Right lobe of liver (tissue), 6 donors: ENCODE results near the gene DDX27. TPM values are rescaled to one million over a fixed set of nuclear protein-coding genes. Genes with fewer than 3 reads are reported as not detected.

Source experiments
- ATAC-seq, 4 donors: fragments of 200-7000 bp; cut with Tn5 transposase; one replicate each; pipeline ENCODE4 v1.9.1; 2020; ENCODE audit warnings: mild to moderate bottlenecking in 4 of 4, moderate library complexity in 4 of 4
- DNase-seq, 3 donors: peaks; one replicate each; pipeline ENCODE4 v3.0.0-alpha.2; 2020
- H3K27ac ChIP-seq, 3 donors: fragments of 200-600 bp; one replicate each; pipeline ENCODE4 v1.8.0; 2022
- H3K27me3 ChIP-seq, 2 donors: fragments of 200-600 bp; one replicate each; pipeline ENCODE4 v1.8.0; 2022
- H3K36me3 ChIP-seq, 4 donors: fragments of 200-600 bp; sonication (generic) in 1 of 4; one replicate each; pipeline versions ENCODE4 v1.5.1 to v1.8.0; 2017 to 2022; ENCODE audit warnings: control low read depth in 1 of 4
- H3K4me1 ChIP-seq, 4 donors: fragments of 200-600 bp; sonication (generic) in 1 of 4; one replicate each; pipeline versions ENCODE4 v1.5.1 to v1.8.0; 2017 to 2022; ENCODE audit warnings: control low read depth in 1 of 4
- H3K4me3 ChIP-seq, 3 donors: fragments of 200-600 bp; one replicate each; pipeline ENCODE4 v1.8.0; 2022
- H3K9me3 ChIP-seq, 4 donors: fragments of 200-600 bp; sonication (generic) in 1 of 4; one replicate each; pipeline versions ENCODE4 v1.5.1 to v1.8.0; 2017 to 2022; ENCODE audit warnings: control low read depth in 1 of 4
- POLR2A ChIP-seq: fragments of 450-650 bp; IDR thresholded peaks from one replicate; pipeline ENCODE4 v1.6.1; 2017; ENCODE audit warnings: antibody characterized with exemption, mild to moderate bottlenecking
- whole genome bisulfite sequencing: methylation state at CpG from one replicate; pipeline ENCODE4 v1.1.6; 2018; ENCODE audit warnings: low coverage, low lambda C conversion rate; ENCODE audit not compliant: insufficient coverage; ENCODE audit errors: missing lambda C conversion rate; 5-methylcytosine and 5-hydroxymethylcytosine counted together
- intact Hi-C, 2 donors: fragments of 100-400 bp; cut with DNase I; formaldehyde crosslinking; loops; one replicate each; pipeline versions ENCODE4 v1.11.2 to v1.14.1; 2022
- total RNA-seq, 6 experiments: library from RNA; depleted of rRNA in 2 of 6; stranded (reverse); fragments of >200 nt in 2 of 6; fragmentation: NEBNext Ultra II Directional in 3 of 6; extraction: Animal tissue kit (Norgen Biotek cat#: 25700) in 3 of 6; gene quantifications; one replicate each; pipeline versions ENCODE4 v1.1.0 to v1.2.4, GENCODE V29; 2016 to 2023
- TF ChIP-seq, protein P1 (sequence below), 4 donors: fragments of 200-600 bp in 3 of 4; fragments of 450-650 bp in 1 of 4; IDR thresholded peaks; one replicate each; pipeline versions ENCODE4 v1.5.1 to v1.8.0; 2016 to 2022; ENCODE audit warnings: antibody characterized with exemption in 4 of 4, mild to moderate bottlenecking in 2 of 4
- donor health status: DM: no; HTN: yes; CAD: no.
- donor health status: DM: no; HTN: no; CAD: no.
- donor health status: DM: no; HTN: no; CAD: no.
- donor health status: DM: no; HTN: yes; CAD: no.
- donor health status: DM: no; HTN: yes; CAD: no.

Gene DDX27
- total RNA-seq, 6 experiments from 2014 or later, result 7.6 to 15.7 (median 11.6) TPM

DNA sequence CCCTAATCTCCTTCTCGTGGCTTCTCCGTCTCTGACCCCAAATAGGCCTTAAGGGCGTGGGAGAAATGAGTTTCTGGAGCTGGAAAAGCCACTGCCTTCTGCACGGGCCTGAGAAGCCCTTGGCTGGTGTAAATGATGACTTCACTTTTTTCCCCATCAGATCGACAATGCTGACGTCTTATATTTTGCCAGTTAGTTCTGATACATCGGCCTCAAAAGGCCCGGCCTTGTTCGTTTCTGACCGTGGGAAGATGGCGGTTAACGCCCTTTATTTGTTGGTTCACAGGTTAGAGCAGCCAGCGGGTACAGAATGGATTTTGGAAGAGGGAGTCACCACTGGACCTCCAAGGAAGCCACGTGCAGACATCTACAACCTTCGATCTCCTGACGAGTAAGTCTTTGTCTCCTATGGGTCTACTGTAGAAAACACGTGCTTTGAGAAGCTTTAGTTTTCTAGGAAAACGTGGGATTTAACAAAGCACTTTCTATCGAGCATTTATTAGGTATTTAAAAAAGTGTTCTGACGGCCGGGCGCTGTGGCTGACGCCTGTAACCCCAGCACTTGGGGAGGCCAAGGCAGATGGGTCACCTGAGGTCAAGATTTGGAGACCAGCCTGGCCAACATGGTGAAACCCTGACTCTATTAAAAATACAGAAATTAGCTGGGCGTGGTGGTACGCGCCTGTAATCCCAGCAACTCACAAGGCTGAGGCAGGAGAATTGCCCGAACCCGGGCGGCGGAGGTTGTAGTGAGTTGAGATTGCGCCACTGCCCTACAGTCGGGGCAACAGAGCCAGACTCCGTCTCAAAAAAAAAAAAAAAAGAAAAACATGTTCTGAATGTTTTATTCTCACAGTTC lies 59.8 kb downstream of the DDX27 start:
- WGBS, result 7% methylated on average over 28 of the region's 33 CpGs
- DNase-seq (peak in 1 of 3 donors; percentile 52), ATAC-seq (peak in 1 of 4 donors; percentile 3)
- TF ChIP-seq, protein P1, sequence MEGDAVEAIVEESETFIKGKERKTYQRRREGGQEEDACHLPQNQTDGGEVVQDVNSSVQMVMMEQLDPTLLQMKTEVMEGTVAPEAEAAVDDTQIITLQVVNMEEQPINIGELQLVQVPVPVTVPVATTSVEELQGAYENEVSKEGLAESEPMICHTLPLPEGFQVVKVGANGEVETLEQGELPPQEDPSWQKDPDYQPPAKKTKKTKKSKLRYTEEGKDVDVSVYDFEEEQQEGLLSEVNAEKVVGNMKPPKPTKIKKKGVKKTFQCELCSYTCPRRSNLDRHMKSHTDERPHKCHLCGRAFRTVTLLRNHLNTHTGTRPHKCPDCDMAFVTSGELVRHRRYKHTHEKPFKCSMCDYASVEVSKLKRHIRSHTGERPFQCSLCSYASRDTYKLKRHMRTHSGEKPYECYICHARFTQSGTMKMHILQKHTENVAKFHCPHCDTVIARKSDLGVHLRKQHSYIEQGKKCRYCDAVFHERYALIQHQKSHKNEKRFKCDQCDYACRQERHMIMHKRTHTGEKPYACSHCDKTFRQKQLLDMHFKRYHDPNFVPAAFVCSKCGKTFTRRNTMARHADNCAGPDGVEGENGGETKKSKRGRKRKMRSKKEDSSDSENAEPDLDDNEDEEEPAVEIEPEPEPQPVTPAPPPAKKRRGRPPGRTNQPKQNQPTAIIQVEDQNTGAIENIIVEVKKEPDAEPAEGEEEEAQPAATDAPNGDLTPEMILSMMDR (IDR thresholded peaks at IDR 0.05), result no peak
- TF ChIP-seq POLR2A, result no peak
- peak overlapping the region; percentile 60 to 94 (median 83) for H3K4me3 ChIP-seq
- intact Hi-C loops, result no loop called here
- H3K4me1 ChIP-seq, result peaks cover 0 to 40% (median 14%) of the 10 kb centered on the region in 4 donors
- H3K36me3 ChIP-seq, result peaks cover 13 to 50% (median 40%) of the 10 kb centered on the region in 4 donors
- no peaks in the 10 kb centered on the region for H3K9me3 ChIP-seq
- H3K27ac ChIP-seq, result peak overlapping the region; percentile 81 to 94 (median 92)
- no peaks in the 10 kb centered on the region for H3K27me3 ChIP-seq

DNA sequence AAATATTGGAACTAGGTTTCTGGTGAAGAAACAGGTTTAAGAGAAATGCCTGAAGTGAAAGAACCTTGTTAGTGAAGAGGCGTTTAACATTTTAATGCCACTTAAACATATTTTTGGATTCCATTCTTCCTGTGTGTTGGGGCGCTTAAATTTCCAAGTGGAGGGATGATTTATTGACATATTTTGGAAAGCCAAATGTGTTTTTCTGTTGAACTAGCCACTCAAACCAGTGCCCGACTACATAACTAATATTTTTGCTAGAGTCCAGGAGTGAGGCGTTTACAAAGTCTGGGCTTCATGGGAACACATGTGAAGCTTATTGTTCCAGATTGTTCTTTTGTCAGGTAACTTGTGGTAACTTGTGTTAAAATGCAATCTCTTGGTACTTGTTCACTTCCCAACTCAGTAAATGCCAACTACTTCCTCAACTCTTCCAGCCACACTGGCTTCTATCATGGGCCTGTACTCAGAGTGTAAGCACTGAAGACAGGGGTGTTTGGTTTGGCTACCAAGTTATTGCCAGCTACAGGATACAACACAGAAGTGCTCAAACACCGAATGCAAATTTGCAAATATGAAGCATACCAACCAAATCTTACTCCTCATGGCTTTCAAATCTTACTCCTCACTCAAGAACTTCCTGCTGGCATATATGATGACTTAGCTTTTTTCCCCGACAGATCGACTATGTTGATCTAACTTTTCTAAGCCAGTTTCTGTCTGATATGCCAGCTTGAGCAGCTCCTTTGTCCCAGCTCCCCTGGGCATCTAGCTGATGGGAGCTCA lies 60.7 kb downstream of the DDX27 start:
- Histone ChIP-seq H3K4me1 (peaks cover 0 to 40% (median 14%) of the 10 kb centered on the region in 4 donors), H3K4me3 (peak overlapping the region; percentile 60 to 94 (median 83)), H3K9me3 (no peaks in the 10 kb centered on the region), H3K36me3 (peaks cover 13 to 52% (median 42%) of the 10 kb centered on the region in 4 donors), H3K27ac (peak overlapping the region in 2 of 3 donors; percentile 0 to 92), H3K27me3 (no peaks in the 10 kb centered on the region)
- intact Hi-C loops, result no loop called here
- ATAC-seq (no peak), DNase-seq (no peak)
- 60% methylated on average over 7 of the region's 7 CpGs for WGBS
- TF ChIP-seq, protein P1 (IDR thresholded peaks at IDR 0.05), result no peak
- TF ChIP-seq POLR2A, result no peak

DNA sequence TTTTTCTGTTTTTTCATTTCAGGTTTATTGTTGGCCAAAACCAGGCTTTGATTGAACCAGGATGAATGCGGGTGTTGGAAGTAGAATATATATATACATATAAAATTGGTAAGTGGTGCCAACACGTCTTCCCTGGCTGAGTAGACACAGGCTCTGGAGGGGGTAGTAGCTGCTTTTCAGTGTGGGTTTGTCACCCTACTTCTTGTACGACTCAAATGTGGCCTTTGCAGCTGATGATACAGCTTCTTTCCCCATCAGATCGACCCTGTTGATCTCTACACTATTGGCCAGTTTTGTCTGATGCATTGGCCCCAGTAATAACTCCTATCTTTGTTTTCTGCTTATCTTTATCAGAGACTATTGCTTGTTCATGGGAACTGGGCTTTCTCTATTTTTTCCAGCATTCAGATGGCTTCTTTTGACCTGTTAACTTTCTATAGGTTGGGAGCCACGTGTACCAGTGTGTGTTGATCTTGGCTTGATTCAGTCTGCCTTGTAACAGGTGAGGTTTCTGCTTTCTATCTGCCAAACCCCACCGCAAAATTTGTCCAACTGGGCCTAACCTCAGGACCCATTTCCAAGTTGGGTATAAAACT lies 61.3 kb downstream of the DDX27 start:
- 74% methylated on average over 6 of the region's 6 CpGs for WGBS
- ATAC-seq, result no peak
- Histone ChIP-seq H3K4me3 (peak overlapping the region in 1 of 3 donors; percentile 83), H3K27ac (peak overlapping the region in 1 of 3 donors; percentile 14), H3K27me3 (no peaks in the 10 kb centered on the region), H3K9me3 (peaks cover 0 to 3% (median 0%) of the 10 kb centered on the region in 4 donors), H3K4me1 (peaks cover 0 to 38% (median 13%) of the 10 kb centered on the region in 4 donors), H3K36me3 (peaks cover 13 to 54% (median 48%) of the 10 kb centered on the region in 4 donors)
- TF ChIP-seq, protein P1 (IDR thresholded peaks at IDR 0.05), result no peak
- TF ChIP-seq POLR2A, result no peak
- intact Hi-C loops, result no loop called here
- DNase-seq, result no peak

DNA sequence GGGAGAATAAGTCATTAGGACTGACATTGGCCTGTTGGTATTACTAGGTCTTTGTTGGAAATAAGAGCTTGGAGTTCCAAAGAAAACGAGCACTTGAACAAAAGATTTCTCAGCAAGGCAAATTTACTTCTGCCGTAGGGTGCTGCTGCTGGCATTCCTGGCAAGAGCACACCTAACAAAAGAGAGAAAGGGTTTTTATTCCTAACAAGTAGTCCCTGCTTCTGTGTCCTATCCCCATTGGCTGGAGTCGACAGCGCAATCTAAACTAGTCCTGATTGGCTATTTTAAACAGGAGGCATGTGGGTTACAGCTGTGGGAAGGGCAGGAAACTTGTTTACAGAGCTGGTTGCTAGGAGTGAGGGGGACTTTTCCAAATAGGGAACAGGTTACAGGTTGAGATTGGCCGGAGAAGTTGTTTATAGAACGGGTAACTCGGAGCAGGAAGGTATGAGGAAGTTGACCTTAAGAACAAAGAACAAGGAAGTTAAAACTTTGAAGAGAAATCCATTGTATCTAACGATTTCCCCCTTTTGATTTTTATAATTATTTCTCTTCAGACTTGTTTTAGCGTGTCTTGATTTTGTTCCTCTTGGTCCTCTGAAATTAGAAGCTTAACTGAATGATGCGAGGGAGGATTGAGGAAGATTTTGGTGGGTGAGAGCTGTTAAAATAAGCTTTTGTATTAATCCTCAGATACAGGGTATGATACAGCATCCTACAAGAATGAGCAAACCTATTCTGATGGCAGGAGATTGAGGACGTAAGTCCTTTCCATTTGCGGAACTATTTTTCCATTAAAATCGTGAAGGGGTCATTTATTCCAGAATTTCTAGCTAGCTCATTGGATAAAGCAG lies 62.1 kb downstream of the DDX27 start:
- WGBS, result 60% methylated on average over 13 of the region's 13 CpGs
- Histone ChIP-seq H3K27me3 (no peaks in the 10 kb centered on the region), H3K4me3 (no peak overlapping the region), H3K4me1 (peaks cover 0 to 32% (median 9%) of the 10 kb centered on the region in 4 donors), H3K9me3 (peaks cover 0 to 6% (median 0%) of the 10 kb centered on the region in 4 donors), H3K27ac (no peak overlapping the region), H3K36me3 (peaks cover 13 to 60% (median 55%) of the 10 kb centered on the region in 4 donors)
- no peak for ATAC-seq
- no peak for DNase-seq
- TF ChIP-seq, protein P1 (IDR thresholded peaks at IDR 0.05), result no peak
- TF ChIP-seq POLR2A, result no peak
- intact Hi-C loops, result no loop called here
